GM19467 (cell line): ENCODE results near the gene ELOA.
"Not testable (repeated sequence)": the region's sequence is repeated elsewhere in the genome, so short reads cannot be mapped to it uniquely, and the experiment has no call there.

Experiments
- ATAC-seq: cut with Tn5 transposase; IDR thresholded peaks from one replicate; pipeline ENCODE4 v1.9.1; 2021; ENCODE audit warnings: mild to moderate bottlenecking, moderate library complexity; ENCODE audit not compliant: unreplicated experiment

ELOA gene

GRCh38 chr1:23799255-23799569 is 55.9 kb downstream of the ELOA start:
- ATAC-seq, result no peak

- peak; percentile 2 for ATAC-seq
These were observed 56.5 kb downstream of the ELOA start for GRCh38 chr1:23799570-23800399.

- ATAC-seq, result peak; percentile 64
These were observed 57.4 kb downstream of the ELOA start, which contains the start of gene GALE for GRCh38 chr1:23800400-23801337. TSS of gene GALE (minus strand) at chr1:23800754. CDS start at chr1:23799007, 1,747 bp downstream.

- no peak for ATAC-seq
These were observed 58.1 kb downstream of the ELOA start for GRCh38 chr1:23801338-23801748.

- ATAC-seq, result no peak
These were observed 58.6 kb downstream of the ELOA start for GRCh38 chr1:23801876-23802275.

GRCh38 chr1:23802809-23803342 is 59.6 kb downstream of the ELOA start:
- ATAC-seq, result not testable (repeated sequence)

GRCh38 chr1:23803674-23804073 is 60.4 kb downstream of the ELOA start:
- ATAC-seq, result no peak

GRCh38 chr1:23804183-23804835 is 61.0 kb downstream of the ELOA start:
- ATAC-seq, result no peak

- ATAC-seq, result no peak
These were observed 61.8 kb downstream of the ELOA start for GRCh38 chr1:23805025-23805424.

- ATAC-seq, result no peak
These were observed 63.0 kb downstream of the ELOA start for GRCh38 chr1:23806280-23806679.

- ATAC-seq, result no peak
These were observed 64.2 kb downstream of the ELOA start for GRCh38 chr1:23807453-23807852.

GRCh38 chr1:23809751-23810171 is 66.5 kb downstream of the ELOA start:
- peak; percentile 49 for ATAC-seq

- ATAC-seq, result no peak
These were observed 67.7 kb downstream of the ELOA start for GRCh38 chr1:23810818-23811540.
